Neutrophil (primary cell): ENCODE results near the gene FBXO10.

ENCODE experiments used
- H3K27ac ChIP-seq: fragments of 200-600 bp; sonication (generic); 2 replicates; pipeline ENCODE4 v1.5.1; 2016; ENCODE audit warnings: mild to moderate bottlenecking, moderate library complexity
- H3K27me3 ChIP-seq: fragments of 200-600 bp; sonication (generic); 2 replicates; pipeline ENCODE4 v1.6.0; 2016; ENCODE audit warnings: mild to moderate bottlenecking
- H3K36me3 ChIP-seq: fragments of 200-600 bp; sonication (generic); 2 replicates; pipeline ENCODE4 v1.5.1; 2017
- H3K4me1 ChIP-seq, 2 experiments: fragments of 200-600 bp in 1 of 2; sonication (generic) in 1 of 2; 1 replicate in 1 of 2; 2 replicates in 1 of 2; pipeline versions ENCODE4 v1.5.1 to v1.6.1; 2013 to 2016; ENCODE audit warnings: low read depth in 1 of 2, low read length in 1 of 2, mild to moderate bottlenecking in 1 of 2, moderate library complexity in 1 of 2; ENCODE audit not compliant: control insufficient read depth in 1 of 2, insufficient read depth in 1 of 2
- H3K4me3 ChIP-seq, 2 experiments: fragments of 200-600 bp in 1 of 2; sonication (generic) in 1 of 2; 1 replicate in 1 of 2; 2 replicates in 1 of 2; pipeline ENCODE4 v1.5.1; 2013 to 2016; ENCODE audit warnings: low read depth in 1 of 2, low read length in 1 of 2, mild to moderate bottlenecking in 1 of 2, moderate library complexity in 1 of 2
- H3K9me3 ChIP-seq: fragments of 200-600 bp; sonication (generic); 2 replicates; pipeline ENCODE4 v1.5.1; 2016
- CTCF ChIP-seq: fragments of 200-600 bp; sonication (generic); IDR thresholded peaks from 2 replicates; pipeline ENCODE4 v1.5.1; 2016; ENCODE audit warnings: antibody characterized with exemption

Gene FBXO10

GRCh38 chr9:37503736-37504135 is 72.4 kb downstream of the FBXO10 start:
- Histone ChIP-seq H3K27ac (no peak overlapping the region), H3K9me3 (no peaks in the 10 kb centered on the region), H3K4me3 (no peak overlapping the region), H3K4me1 (no peaks in the 10 kb centered on the region), H3K27me3 (no peaks in the 10 kb centered on the region), H3K36me3 (peaks cover 27% of the 10 kb centered on the region)
- TF ChIP-seq CTCF: no peak

- no peaks in the 10 kb centered on the region for H3K4me1 ChIP-seq
- no peak overlapping the region for H3K4me3 ChIP-seq
- no peak overlapping the region for H3K27ac ChIP-seq
- H3K36me3 ChIP-seq: peaks cover 34% of the 10 kb centered on the region
- H3K27me3 ChIP-seq: no peaks in the 10 kb centered on the region
- H3K9me3 ChIP-seq: no peaks in the 10 kb centered on the region
- no peak for TF ChIP-seq CTCF
These were observed 74.1 kb downstream of the FBXO10 start for GRCh38 chr9:37501957-37502596.

DNA sequence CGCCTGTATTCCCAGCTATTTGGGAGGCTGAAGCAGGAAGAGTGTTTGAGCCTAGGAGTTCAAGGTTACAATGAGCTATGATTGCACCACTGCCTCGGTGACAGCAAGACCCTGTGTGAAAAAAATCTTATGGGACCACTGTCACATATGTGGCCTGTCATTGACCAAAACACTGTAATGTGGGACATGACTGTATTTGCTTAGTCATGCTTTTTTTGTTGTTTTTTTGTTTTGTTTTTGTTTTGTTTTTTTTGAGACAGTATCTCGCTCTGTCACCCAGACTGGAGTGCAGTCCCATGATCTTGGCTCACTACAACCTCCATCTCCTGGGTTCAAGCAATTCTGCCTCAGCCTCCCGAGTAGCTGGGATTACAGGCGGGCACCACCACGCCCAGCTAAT is 76.9 kb downstream of the FBXO10 start:
- H3K9me3 ChIP-seq: no peaks in the 10 kb centered on the region
- H3K4me3 ChIP-seq: no peak overlapping the region
- no peaks in the 10 kb centered on the region for H3K27me3 ChIP-seq
- no peaks in the 10 kb centered on the region for H3K4me1 ChIP-seq
- H3K27ac ChIP-seq: no peak overlapping the region
- peaks cover 31% of the 10 kb centered on the region for H3K36me3 ChIP-seq
- TF ChIP-seq CTCF: no peak

DNA sequence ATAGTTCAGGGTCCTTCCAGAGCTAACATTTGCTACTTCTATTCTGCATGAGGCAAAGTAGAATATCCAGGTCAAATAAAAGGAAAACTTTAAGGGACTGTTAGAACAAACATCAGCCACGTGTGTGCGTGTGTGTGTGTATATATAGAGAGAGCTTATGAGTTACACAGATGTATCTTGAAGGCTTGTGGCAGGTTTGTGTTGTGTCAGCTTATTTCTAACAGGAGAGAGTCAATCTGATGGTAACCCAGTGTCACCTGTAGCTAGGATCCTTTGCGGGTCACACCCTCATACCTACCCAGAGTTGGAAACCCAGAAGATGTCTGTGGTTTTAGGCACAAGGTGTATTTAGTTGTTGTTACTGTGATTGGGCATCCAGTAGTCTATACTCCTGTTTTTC is 77.7 kb downstream of the FBXO10 start:
- H3K36me3 ChIP-seq: peaks cover 35% of the 10 kb centered on the region
- H3K27ac ChIP-seq: no peak overlapping the region
- TF ChIP-seq CTCF: no peak
- H3K27me3 ChIP-seq: no peaks in the 10 kb centered on the region
- no peak overlapping the region for H3K4me3 ChIP-seq
- no peaks in the 10 kb centered on the region for H3K9me3 ChIP-seq
- H3K4me1 ChIP-seq: no peaks in the 10 kb centered on the region

DNA sequence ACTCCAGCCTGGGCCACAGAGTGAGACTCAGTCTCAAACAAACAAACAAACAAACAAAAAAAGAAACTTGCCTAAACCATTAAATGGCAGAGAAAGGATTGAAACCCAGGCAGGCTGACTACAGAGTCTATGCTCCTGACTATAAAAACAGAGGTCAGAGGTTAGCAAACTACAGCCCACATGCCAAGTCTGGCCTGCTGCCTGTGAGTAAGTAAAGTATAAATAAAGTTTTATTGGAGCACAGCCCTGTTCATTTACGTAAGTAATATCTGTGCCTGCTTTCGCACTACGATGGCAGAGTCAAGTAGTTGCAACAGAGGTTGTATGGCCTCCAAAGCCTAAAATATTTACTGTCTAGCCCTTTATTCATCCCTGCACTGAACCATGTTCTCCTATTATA is 78.9 kb downstream of the FBXO10 start:
- no peak overlapping the region for H3K4me3 ChIP-seq
- no peaks in the 10 kb centered on the region for H3K9me3 ChIP-seq
- no peak overlapping the region for H3K27ac ChIP-seq
- TF ChIP-seq CTCF: no peak
- peaks cover 37% of the 10 kb centered on the region for H3K36me3 ChIP-seq
- H3K27me3 ChIP-seq: no peaks in the 10 kb centered on the region
- no peaks in the 10 kb centered on the region for H3K4me1 ChIP-seq

DNA sequence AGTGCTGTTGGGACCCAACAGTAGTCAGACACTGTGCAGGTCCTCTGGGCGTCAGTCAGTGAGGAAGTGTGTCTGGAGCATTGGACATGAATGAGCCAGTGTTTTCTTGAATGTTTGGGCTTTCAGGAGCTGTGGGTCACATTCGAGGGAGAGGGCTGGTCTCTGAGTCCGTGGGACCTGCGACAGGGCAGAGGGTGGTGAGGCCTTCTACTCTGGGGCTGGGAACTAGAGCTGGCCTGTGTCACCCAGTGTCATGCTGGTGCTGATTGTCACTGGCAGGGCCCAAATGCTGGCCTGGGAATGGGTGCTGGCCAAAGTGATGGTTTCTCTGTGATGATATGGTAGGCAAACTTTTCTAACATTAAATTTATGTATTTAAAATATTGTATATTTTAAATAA is 80.2 kb downstream of the FBXO10 start:
- Histone ChIP-seq H3K4me1 (no peaks in the 10 kb centered on the region), H3K36me3 (peaks cover 26% of the 10 kb centered on the region), H3K9me3 (no peaks in the 10 kb centered on the region), H3K27ac (no peak overlapping the region), H3K4me3 (no peak overlapping the region), H3K27me3 (no peaks in the 10 kb centered on the region)
- TF ChIP-seq CTCF: no peak
